H9 (cell line): ENCODE results near the gene SPRYD4. TPM values are rescaled to one million over a fixed set of nuclear protein-coding genes. Genes with fewer than 3 reads are reported as not detected.

Experiments used
- DNase-seq: peaks from one replicate; pipeline ENCODE4 v3.0.0-alpha.2; 2017
- H2AFZ ChIP-seq: one replicate; pipeline ENCODE4 v1.6.1; 2013; ENCODE audit warnings: mild to moderate bottlenecking, low read length, control low read depth, moderate library complexity
- H2AK5ac ChIP-seq: 2 replicates; pipeline ENCODE4 v1.6.1; 2013; ENCODE audit warnings: low read length, control low read depth, mixed read lengths; ENCODE audit not compliant: insufficient read length
- H2BK120ac ChIP-seq: one replicate; pipeline ENCODE4 v1.6.1; 2013; ENCODE audit warnings: low read depth, mild to moderate bottlenecking, low read length, control low read depth, inconsistent platforms; ENCODE audit not compliant: poor library complexity, severe bottlenecking
- H2BK12ac ChIP-seq: 2 replicates; pipeline ENCODE4 v1.6.1; 2013; ENCODE audit warnings: low read length, control low read depth, mixed read lengths, low read depth; ENCODE audit not compliant: insufficient read length
- H2BK15ac ChIP-seq: 2 replicates; pipeline ENCODE4 v1.6.1; 2013; ENCODE audit warnings: low read depth, low read length, control low read depth
- H2BK20ac ChIP-seq: one replicate; pipeline ENCODE4 v1.6.1; 2013; ENCODE audit warnings: low read depth, mild to moderate bottlenecking, low read length, control low read depth, inconsistent platforms; ENCODE audit not compliant: poor library complexity, severe bottlenecking
- H2BK5ac ChIP-seq: 2 replicates; pipeline ENCODE4 v1.6.1; 2013; ENCODE audit warnings: low read length, control low read depth, mixed read lengths; ENCODE audit not compliant: insufficient read length
- H3K14ac ChIP-seq: 2 replicates; pipeline ENCODE4 v1.6.1; 2013; ENCODE audit warnings: low read length, control low read depth; ENCODE audit not compliant: insufficient read depth
- H3K18ac ChIP-seq: 2 replicates; pipeline ENCODE4 v1.6.1; 2013; ENCODE audit warnings: low read depth, mild to moderate bottlenecking, mixed read lengths, low read length, control low read depth; ENCODE audit not compliant: insufficient read length
- H3K23ac ChIP-seq: 2 replicates; pipeline ENCODE4 v1.6.1; 2013; ENCODE audit warnings: low read length, control low read depth, mixed read lengths, low read depth; ENCODE audit not compliant: insufficient read length
- H3K23me2 ChIP-seq: 2 replicates; pipeline ENCODE4 v1.6.1; 2013; ENCODE audit warnings: low read depth, mild to moderate bottlenecking, mixed read lengths, low read length, control low read depth; ENCODE audit not compliant: insufficient read length, poor library complexity, severe bottlenecking
- H3K27ac ChIP-seq: 2 replicates; pipeline ENCODE4 v1.5.1; 2013; ENCODE audit warnings: low read length, control low read depth, mixed read lengths, low read depth; ENCODE audit not compliant: insufficient read length
- H3K27me3 ChIP-seq: 2 replicates; pipeline ENCODE4 v1.6.1; 2013; ENCODE audit warnings: low read length, control low read depth, inconsistent platforms; ENCODE audit not compliant: insufficient read depth
- H3K4ac ChIP-seq: 2 replicates; pipeline ENCODE4 v1.6.1; 2013; ENCODE audit warnings: low read depth, mild to moderate bottlenecking, control low read depth, inconsistent platforms, low read length, moderate library complexity
- H3K4me1 ChIP-seq: 2 replicates; pipeline ENCODE4 v1.6.1; 2013; ENCODE audit warnings: low read length, control low read depth, inconsistent platforms; ENCODE audit not compliant: insufficient read depth
- H3K4me2 ChIP-seq: 2 replicates; pipeline ENCODE4 v1.6.1; 2013; ENCODE audit warnings: low read length, control low read depth, mixed read lengths; ENCODE audit not compliant: insufficient read length, insufficient read depth
- H3K56ac ChIP-seq: 2 replicates; pipeline ENCODE4 v1.6.1; 2013; ENCODE audit warnings: low read depth, mild to moderate bottlenecking, mixed read lengths, low read length, control low read depth; ENCODE audit not compliant: insufficient read length
- H3K79me1 ChIP-seq: 2 replicates; pipeline ENCODE4 v1.6.1; 2013; ENCODE audit warnings: low read depth, mild to moderate bottlenecking, moderate library complexity, low read length, control low read depth, inconsistent platforms; ENCODE audit not compliant: insufficient read depth, poor library complexity, severe bottlenecking
- H3K79me2 ChIP-seq: 2 replicates; pipeline ENCODE4 v1.6.1; 2013; ENCODE audit warnings: low read length, control low read depth, inconsistent platforms; ENCODE audit not compliant: insufficient read depth
- H3K9ac ChIP-seq: 2 replicates; pipeline ENCODE4 v1.6.1; 2013; ENCODE audit warnings: low read length, control low read depth, mixed read lengths; ENCODE audit not compliant: insufficient read length; ENCODE audit errors: extremely low read depth
- H3K9me3 ChIP-seq: one replicate; pipeline ENCODE4 v1.6.1; 2013; ENCODE audit warnings: low read depth, low read length, inconsistent platforms; ENCODE audit not compliant: control insufficient read depth
- H3T11ph ChIP-seq: one replicate; pipeline ENCODE4 v1.6.1; 2013; ENCODE audit warnings: mild to moderate bottlenecking, low read length, control low read depth, inconsistent platforms
- H4K20me1 ChIP-seq: one replicate; pipeline ENCODE4 v1.6.1; 2013; ENCODE audit not compliant: control insufficient read depth, insufficient read length, insufficient read depth
- H4K5ac ChIP-seq: 2 replicates; pipeline ENCODE4 v1.6.1; 2013; ENCODE audit warnings: low read depth, mild to moderate bottlenecking, mixed read lengths, low read length, control low read depth; ENCODE audit not compliant: insufficient read length
- H4K8ac ChIP-seq: replicated peaks from 2 replicates; pipeline ENCODE4 v1.6.1; 2013; ENCODE audit warnings: low read length, control low read depth, mixed read lengths, low read depth; ENCODE audit not compliant: insufficient read length
- H4K91ac ChIP-seq: 2 replicates; pipeline ENCODE4 v1.6.1; 2013; ENCODE audit warnings: low read depth, mild to moderate bottlenecking, moderate library complexity, mixed read lengths, low read length, control low read depth; ENCODE audit not compliant: insufficient read length
- H3K27ac Mint-ChIP-seq, 3 experiments: 2 replicates in 2 of 3; 3 replicates in 1 of 3; pipeline ENCODE4 v1.8.0; 2020 to 2021; ENCODE audit warnings: mixed read lengths in 3 of 3, mild to moderate bottlenecking in 1 of 3, moderate library complexity in 1 of 3
- H3K27me3 Mint-ChIP-seq: 2 replicates; pipeline ENCODE4 v1.8.0; 2021; ENCODE audit warnings: low read depth, mild to moderate bottlenecking, moderate library complexity, mixed read lengths
- H3K36me3 Mint-ChIP-seq, 3 experiments: 2 replicates in 2 of 3; 3 replicates in 1 of 3; pipeline ENCODE4 v1.8.0; 2020 to 2021; ENCODE audit warnings: low read depth in 3 of 3, mixed read lengths in 3 of 3; ENCODE audit not compliant: insufficient read depth in 1 of 3
- H3K4me1 Mint-ChIP-seq, 2 experiments: 2 replicates each; pipeline ENCODE4 v1.8.0; 2020; ENCODE audit warnings: mixed read lengths in 2 of 2
- H3K4me3 Mint-ChIP-seq, 2 experiments: 2 replicates in 1 of 2; 3 replicates in 1 of 2; pipeline ENCODE4 v1.8.0; 2020 to 2021; ENCODE audit warnings: mild to moderate bottlenecking in 2 of 2, mixed read lengths in 2 of 2, moderate library complexity in 1 of 2
- H3K9me3 Mint-ChIP-seq, 2 experiments: 2 replicates in 1 of 2; 3 replicates in 1 of 2; pipeline ENCODE4 v1.8.0; 2020; ENCODE audit warnings: mild to moderate bottlenecking in 2 of 2, mixed read lengths in 2 of 2, moderate library complexity in 1 of 2
- CTCF ChIP-seq: fragments of 200-600 bp; sonication (generic); conservative IDR thresholded peaks from 3 replicates; pipeline ENCODE4 v1.8.0; 2021; ENCODE audit warnings: antibody characterized with exemption, mild to moderate bottlenecking
- WGBS: extraction: QIAGEN DNeasy Blood & Tissue Kit; methylation state at CpG from one replicate; pipeline ENCODE4 v1.1.7; 2013; ENCODE audit warnings: missing lambda C conversion rate, low lambda C conversion rate, mixed read lengths; ENCODE audit not compliant: insufficient read length; ENCODE audit errors: extremely low coverage; 5-methylcytosine and 5-hydroxymethylcytosine counted together
- total RNA-seq: library from RNA; stranded (reverse); gene quantifications from 2 replicates; pipeline ENCODE4 v1.2.1, GENCODE V29; 2021

SPRYD4 gene
- total RNA-seq, 1 experiment from 2014 or later, result 4.9 TPM

- H2AFZ ChIP-seq, result no peak overlapping the region
- H3K4ac ChIP-seq, result no peak overlapping the region
- no CpG with 5 or more reads among the region's 6 CpGs for WGBS
- Mint-ChIP-seq H3K36me3 (peaks cover 23 to 45% (median 41%) of the 10 kb centered on the region in 3 experiments; a peak in 6 of 7 replicates), H3K4me1 (peaks cover 8 to 11% of the 10 kb centered on the region in 2 experiments), H3K27ac (peak overlapping the region in 2 of 3 experiments; percentile 72 to 73; a peak in 3 of 7 replicates), H3K9me3 (no peaks in the 10 kb centered on the region), H3K4me3 (no peak overlapping the region), H3K27me3 (no peaks in the 10 kb centered on the region)
- H3K79me1 ChIP-seq, result peaks cover 7% of the 10 kb centered on the region
- H2AK5ac ChIP-seq, result no peak overlapping the region
- H3K4me1 ChIP-seq, result no peaks in the 10 kb centered on the region
- H3K56ac ChIP-seq, result no peak overlapping the region
- H2BK15ac ChIP-seq, result no peak overlapping the region
- no peak overlapping the region for H2BK20ac ChIP-seq
- no peak overlapping the region for H2BK120ac ChIP-seq
- H4K20me1 ChIP-seq, result no peaks in the 10 kb centered on the region
- H3K4me2 ChIP-seq, result no peak overlapping the region
- no peak overlapping the region for H3K9ac ChIP-seq
- H4K5ac ChIP-seq, result no peak overlapping the region
- no peak overlapping the region for H3K27ac ChIP-seq
- no peak overlapping the region for H4K8ac ChIP-seq
- no peak overlapping the region for H3K23ac ChIP-seq
- no peak overlapping the region for H3K14ac ChIP-seq
- no peak overlapping the region for H2BK12ac ChIP-seq
- H2BK5ac ChIP-seq, result no peak overlapping the region
- no peaks in the 10 kb centered on the region for H3K9me3 ChIP-seq
- no peak overlapping the region for H4K91ac ChIP-seq
- no peak overlapping the region for H3K18ac ChIP-seq
- H3K27me3 ChIP-seq, result no peaks in the 10 kb centered on the region
- no peak for TF ChIP-seq CTCF
- peaks cover 10% of the 10 kb centered on the region; the same call in 1 of the 2 replicates for H3K79me2 ChIP-seq
- H3K23me2 ChIP-seq, result no peaks in the 10 kb centered on the region
- H3T11ph ChIP-seq, result no peak overlapping the region
- DNase-seq, result no peak
These were observed 33.5 kb upstream of the SPRYD4 start for GRCh38 chr12:56434828-56435227.
